Keratinocyte (primary cell): ENCODE measurements around the gene PARP11. TPM values are rescaled to one million over a fixed set of nuclear protein-coding genes. Genes with fewer than 3 reads are reported as not detected.

Experiments used
- DNase-seq: peaks from one replicate; pipeline ENCODE4 v3.0.0-alpha.2; 2011; ENCODE audit warnings: low read depth, missing footprints, low spot score
- FAIRE-seq: peaks from 2 replicates; lab custom pipeline; 2011; peaks lifted over from hg19 to GRCh38; lab: Jason Lieb, UNC
- H2AFZ ChIP-seq: 2 replicates; pipeline ENCODE4 v1.6.0; 2012; ENCODE audit warnings: low read length, control low read depth, inconsistent platforms; ENCODE audit not compliant: control insufficient read depth
- H3K27ac ChIP-seq: 2 replicates; pipeline ENCODE4 v1.5.1; 2011; ENCODE audit warnings: low read length; ENCODE audit not compliant: control insufficient read depth, insufficient read depth
- H3K27me3 ChIP-seq: 3 replicates; pipeline ENCODE4 v1.6.0; 2011; ENCODE audit warnings: low read length; ENCODE audit not compliant: control insufficient read depth, insufficient read depth; ENCODE audit errors: extremely low read depth
- H3K36me3 ChIP-seq, 2 experiments: 2 replicates in 1 of 2; 3 replicates in 1 of 2; pipeline ENCODE4 v1.5.1; 2011; ENCODE audit warnings: low read length in 2 of 2, mild to moderate bottlenecking in 1 of 2; ENCODE audit not compliant: control insufficient read depth in 2 of 2, insufficient read depth in 2 of 2; ENCODE audit errors: extremely low read depth in 1 of 2
- H3K4me1 ChIP-seq: 3 replicates; pipeline ENCODE4 v1.5.1; 2011; ENCODE audit warnings: low read length; ENCODE audit not compliant: control insufficient read depth, insufficient read depth; ENCODE audit errors: extremely low read depth
- H3K4me2 ChIP-seq: 3 replicates; pipeline ENCODE4 v1.6.0; 2011; ENCODE audit warnings: low read depth, low read length; ENCODE audit not compliant: control insufficient read depth, insufficient read depth; ENCODE audit errors: extremely low read depth
- H3K4me3 ChIP-seq, 3 experiments: fragments of 200-600 bp in 1 of 3; sonication (generic) in 1 of 3; 2 replicates in 2 of 3; 3 replicates in 1 of 3; pipeline ENCODE4 v1.5.1; 2011 to 2016; ENCODE audit warnings: low read length in 3 of 3, mild to moderate bottlenecking in 3 of 3, control low read depth in 2 of 3, inconsistent platforms in 1 of 3, low read depth in 1 of 3, mixed read lengths in 1 of 3, mixed run types in 1 of 3, moderate library complexity in 1 of 3; ENCODE audit not compliant: control insufficient read depth in 2 of 3, insufficient read depth in 2 of 3; ENCODE audit errors: extremely low read depth in 1 of 3
- H3K79me2 ChIP-seq: 2 replicates; pipeline ENCODE4 v1.6.0; 2012; ENCODE audit warnings: low read length; ENCODE audit not compliant: control insufficient read depth, insufficient read depth
- H3K9ac ChIP-seq: 3 replicates; pipeline ENCODE4 v1.6.0; 2011; ENCODE audit warnings: low read length; ENCODE audit not compliant: control insufficient read depth, insufficient read depth; ENCODE audit errors: extremely low read depth
- H3K9me1 ChIP-seq: 3 replicates; pipeline ENCODE4 v1.6.0; 2011; ENCODE audit warnings: low read length; ENCODE audit not compliant: control insufficient read depth, insufficient read depth; ENCODE audit errors: extremely low read depth
- H3K9me3 ChIP-seq: 2 replicates; pipeline ENCODE4 v1.5.1; 2012; ENCODE audit warnings: low read depth, low read length; ENCODE audit not compliant: control insufficient read depth
- H4K20me1 ChIP-seq: 3 replicates; pipeline ENCODE4 v1.6.0; 2011; ENCODE audit warnings: low read length; ENCODE audit not compliant: control insufficient read depth, insufficient read depth; ENCODE audit errors: extremely low read depth
- EZH2 ChIP-seq: IDR thresholded peaks from one replicate; pipeline ENCODE4 v1.6.1; 2012; ENCODE audit warnings: inconsistent platforms, mild to moderate bottlenecking, low read length, moderate library complexity
- dilution Hi-C: fragments of 300-500 bp; cut with MboI; formaldehyde crosslinking; loops from one replicate; pipeline ENCODE4 v1.7.0; 2020; ENCODE audit warnings: low sequenced_read_pairs; ENCODE audit not compliant: extremely low pct_ligation_motif_present
- polyA plus RNA-seq, 5 experiments: library from polyadenylated mRNA; depleted of rRNA in 3 of 5; stranded (reverse) in 3 of 5; stranded (forward) in 1 of 5; unstranded in 1 of 5; fragments of >200 nt; gene quantifications; 1 replicate in 1 of 5; 2 replicates in 3 of 5; 3 replicates in 1 of 5; pipeline versions ENCODE4 v1.2.1 to v1.2.3, GENCODE V29; 2011 to 2012; ENCODE audit warnings: missing spikeins in 2 of 5, low read depth in 1 of 5, low replicate concordance in 1 of 5
- TF ChIP-seq, protein P1 (sequence below), 3 experiments: IDR thresholded peaks in 1 of 3; conservative IDR thresholded peaks in 1 of 3; optimal IDR thresholded peaks in 1 of 3; 2 replicates in 2 of 3; 3 replicates in 1 of 3; pipeline versions ENCODE3 to v1.5.1; 2011; ENCODE audit warnings: low read length in 3 of 3, mild to moderate bottlenecking in 3 of 3, moderate library complexity in 2 of 3, control low read depth in 1 of 3, inconsistent platforms in 1 of 3; ENCODE audit not compliant: insufficient read depth in 2 of 3; ENCODE audit errors: extremely low read depth in 1 of 3

PARP11 gene
- polyA plus RNA-seq, 1 donor (not counting 4 experiments of a cell fraction or from before 2014, with no cell fraction given): 5.4 TPM

DNA sequence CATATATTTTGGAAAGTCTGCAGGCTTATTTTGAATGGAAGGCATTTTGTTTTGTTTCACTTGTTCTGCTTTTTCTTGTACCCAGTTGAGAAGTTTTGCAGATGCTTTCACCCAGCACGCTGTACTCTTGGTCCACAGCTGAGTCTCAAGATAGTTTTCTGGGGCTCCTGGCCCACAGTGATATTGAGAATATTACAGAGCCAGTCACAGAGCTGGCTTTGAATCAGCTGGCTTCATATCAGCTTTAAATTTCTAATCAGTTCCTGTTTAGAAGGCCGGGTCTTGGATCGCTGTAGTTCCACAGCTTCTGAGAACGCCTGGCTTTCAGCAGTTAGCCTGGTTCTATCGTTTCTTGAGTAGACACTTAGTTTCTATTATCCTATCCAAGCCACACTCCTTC, 32.5 kb upstream of the PARP11 start:
- no peak overlapping the region for H3K9ac ChIP-seq
- H4K20me1 ChIP-seq: no peaks in the 10 kb centered on the region
- no peaks in the 10 kb centered on the region for H3K4me1 ChIP-seq
- no peak overlapping the region for H3K4me3 ChIP-seq
- no peak overlapping the region for H2AFZ ChIP-seq
- DNase-seq: no peak
- no peaks in the 10 kb centered on the region for H3K79me2 ChIP-seq
- no peaks in the 10 kb centered on the region for H3K27me3 ChIP-seq
- H3K27ac ChIP-seq: no peak overlapping the region
- no peaks in the 10 kb centered on the region for H3K9me1 ChIP-seq
- H3K36me3 ChIP-seq: no peaks in the 10 kb centered on the region
- TF ChIP-seq EZH2: no peak
- TF ChIP-seq, protein P1, sequence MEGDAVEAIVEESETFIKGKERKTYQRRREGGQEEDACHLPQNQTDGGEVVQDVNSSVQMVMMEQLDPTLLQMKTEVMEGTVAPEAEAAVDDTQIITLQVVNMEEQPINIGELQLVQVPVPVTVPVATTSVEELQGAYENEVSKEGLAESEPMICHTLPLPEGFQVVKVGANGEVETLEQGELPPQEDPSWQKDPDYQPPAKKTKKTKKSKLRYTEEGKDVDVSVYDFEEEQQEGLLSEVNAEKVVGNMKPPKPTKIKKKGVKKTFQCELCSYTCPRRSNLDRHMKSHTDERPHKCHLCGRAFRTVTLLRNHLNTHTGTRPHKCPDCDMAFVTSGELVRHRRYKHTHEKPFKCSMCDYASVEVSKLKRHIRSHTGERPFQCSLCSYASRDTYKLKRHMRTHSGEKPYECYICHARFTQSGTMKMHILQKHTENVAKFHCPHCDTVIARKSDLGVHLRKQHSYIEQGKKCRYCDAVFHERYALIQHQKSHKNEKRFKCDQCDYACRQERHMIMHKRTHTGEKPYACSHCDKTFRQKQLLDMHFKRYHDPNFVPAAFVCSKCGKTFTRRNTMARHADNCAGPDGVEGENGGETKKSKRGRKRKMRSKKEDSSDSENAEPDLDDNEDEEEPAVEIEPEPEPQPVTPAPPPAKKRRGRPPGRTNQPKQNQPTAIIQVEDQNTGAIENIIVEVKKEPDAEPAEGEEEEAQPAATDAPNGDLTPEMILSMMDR (optimal IDR thresholded peaks at IDR 0.05 in 1 of 3, IDR thresholded peaks at IDR 0.05 in 1 of 3, conservative IDR thresholded peaks at IDR 0.05 in 1 of 3; ENCODE audit: extremely low read depth in 1 of 3, insufficient read depth in 2 of 3, low read length in 3 of 3): no peak
- dilution Hi-C loops: no loop called here
- H3K4me2 ChIP-seq: no peak overlapping the region
- H3K9me3 ChIP-seq: no peaks in the 10 kb centered on the region
- FAIRE-seq: no peak

DNA sequence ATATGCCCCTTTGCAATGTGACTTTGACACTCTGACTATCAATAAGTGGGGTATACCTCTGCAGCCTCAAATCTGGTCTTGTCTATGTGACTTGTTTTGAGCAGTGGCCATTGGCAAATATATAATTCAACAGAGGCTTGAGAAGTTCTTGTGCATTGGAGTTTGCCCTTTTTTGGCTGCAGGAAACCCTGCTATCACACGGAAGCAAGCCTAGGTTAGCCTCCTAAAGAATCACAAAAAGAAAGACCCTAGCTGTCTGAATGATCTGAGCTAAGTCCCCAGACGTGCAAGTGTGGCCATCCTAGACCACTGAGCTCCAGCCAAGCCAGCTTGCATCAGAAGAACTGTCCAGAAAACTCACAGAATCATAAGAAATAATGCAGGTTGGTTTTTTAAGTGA, 31.8 kb upstream of the PARP11 start:
- Histone ChIP-seq H3K9ac (no peak overlapping the region), H3K27ac (no peak overlapping the region), H3K27me3 (no peaks in the 10 kb centered on the region), H3K9me3 (no peaks in the 10 kb centered on the region), H4K20me1 (no peaks in the 10 kb centered on the region), H3K79me2 (no peaks in the 10 kb centered on the region), H3K4me3 (no peak overlapping the region), H3K9me1 (no peaks in the 10 kb centered on the region), H3K36me3 (no peaks in the 10 kb centered on the region), H3K4me1 (no peaks in the 10 kb centered on the region), H2AFZ (no peak overlapping the region), H3K4me2 (no peak overlapping the region)
- dilution Hi-C loops: no loop called here
- TF ChIP-seq, protein P1 (optimal IDR thresholded peaks at IDR 0.05 in 1 of 3, IDR thresholded peaks at IDR 0.05 in 1 of 3, conservative IDR thresholded peaks at IDR 0.05 in 1 of 3; ENCODE audit: extremely low read depth in 1 of 3, insufficient read depth in 2 of 3, low read length in 3 of 3): no peak
- TF ChIP-seq EZH2: no peak
- DNase-seq: no peak
- no peak for FAIRE-seq
